Thoracic aorta (tissue), 2 donors: Measurements from ENCODE around the gene LRRIQ1. TPM values are rescaled to one million over a fixed set of nuclear protein-coding genes. Genes with fewer than 3 reads are reported as not detected.

Experiments used
- ATAC-seq: fragments of 150-250 bp; one replicate; pipeline ENCODE4 v1.8.0; 2017; ENCODE audit warnings: low read depth; ENCODE audit not compliant: insufficient number of reproducible peaks, low FRiP score
- DNase-seq: peaks from one replicate; pipeline ENCODE4 v3.0.0-alpha.2; 2020; ENCODE audit warnings: low spot score
- H3K27ac ChIP-seq, 2 donors: fragments of 200-600 bp; sonication (generic); 1 replicate in 1 of 2; 2 replicates in 1 of 2; pipeline ENCODE4 v1.5.1; 2016; ENCODE audit warnings: mild to moderate bottlenecking in 2 of 2, moderate library complexity in 2 of 2
- H3K27me3 ChIP-seq: fragments of 200-600 bp; sonication (generic); replicated peaks from 2 replicates; pipeline ENCODE4 v1.6.0; 2016; ENCODE audit warnings: mild to moderate bottlenecking; ENCODE audit not compliant: insufficient read depth
- H3K36me3 ChIP-seq: fragments of 200-600 bp; sonication (generic); one replicate; pipeline ENCODE4 v1.5.1; 2016
- H3K4me1 ChIP-seq, 2 donors: fragments of 200-600 bp; sonication (generic); 1 replicate in 1 of 2; 2 replicates in 1 of 2; pipeline versions ENCODE4 v1.5.1 to v1.6.0; 2016; ENCODE audit warnings: low read depth in 2 of 2, mild to moderate bottlenecking in 1 of 2; ENCODE audit not compliant: control insufficient read depth in 1 of 2
- H3K4me3 ChIP-seq: fragments of 200-600 bp; sonication (generic); 2 replicates; pipeline ENCODE4 v1.5.1; 2016; ENCODE audit warnings: mild to moderate bottlenecking
- H3K9me3 ChIP-seq: fragments of 200-600 bp; sonication (generic); 2 replicates; pipeline ENCODE4 v1.5.1; 2016
- total RNA-seq, 2 donors: library from RNA; depleted of rRNA; stranded (reverse); fragments of >200 nt; gene quantifications; one replicate each; pipeline versions ENCODE4 v1.1.0 to v1.2.3, GENCODE V29; 2016
- TF ChIP-seq, protein P1 (sequence below): fragments of 200-600 bp; sonication (generic); IDR thresholded peaks from one replicate; pipeline ENCODE4 v1.5.1; 2019; ENCODE audit warnings: antibody characterized with exemption

Gene LRRIQ1
- total RNA-seq, 2 donors from 2014 or later, result 0.42 TPM; not detected in 1

DNA sequence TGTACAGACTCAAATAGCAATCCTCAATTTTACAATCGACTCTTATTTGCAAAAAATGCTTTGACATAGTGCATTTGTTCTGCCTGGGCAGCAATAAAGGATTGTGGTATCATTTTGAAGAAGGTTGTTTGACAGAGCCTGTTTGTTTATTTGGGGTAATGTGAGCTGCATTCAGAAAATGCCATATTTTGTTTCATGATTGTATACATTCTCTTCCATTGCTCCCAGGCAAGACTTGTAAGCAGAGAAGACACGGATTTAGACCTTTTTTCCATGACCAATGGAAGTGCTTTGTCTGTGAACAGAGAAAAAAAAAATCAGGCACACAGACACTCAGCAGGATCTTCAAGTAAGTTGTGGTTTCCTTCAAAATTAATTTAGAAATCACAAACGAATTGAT, 208.4 kb downstream of the LRRIQ1 start:
- Histone ChIP-seq H3K36me3 (no peaks in the 10 kb centered on the region), H3K27ac (no peak overlapping the region), H3K4me3 (no peak overlapping the region), H3K27me3 (no peaks in the 10 kb centered on the region), H3K9me3 (no peaks in the 10 kb centered on the region), H3K4me1 (no peaks in the 10 kb centered on the region)
- DNase-seq (no peak), ATAC-seq (no peak)
- TF ChIP-seq, protein P1, sequence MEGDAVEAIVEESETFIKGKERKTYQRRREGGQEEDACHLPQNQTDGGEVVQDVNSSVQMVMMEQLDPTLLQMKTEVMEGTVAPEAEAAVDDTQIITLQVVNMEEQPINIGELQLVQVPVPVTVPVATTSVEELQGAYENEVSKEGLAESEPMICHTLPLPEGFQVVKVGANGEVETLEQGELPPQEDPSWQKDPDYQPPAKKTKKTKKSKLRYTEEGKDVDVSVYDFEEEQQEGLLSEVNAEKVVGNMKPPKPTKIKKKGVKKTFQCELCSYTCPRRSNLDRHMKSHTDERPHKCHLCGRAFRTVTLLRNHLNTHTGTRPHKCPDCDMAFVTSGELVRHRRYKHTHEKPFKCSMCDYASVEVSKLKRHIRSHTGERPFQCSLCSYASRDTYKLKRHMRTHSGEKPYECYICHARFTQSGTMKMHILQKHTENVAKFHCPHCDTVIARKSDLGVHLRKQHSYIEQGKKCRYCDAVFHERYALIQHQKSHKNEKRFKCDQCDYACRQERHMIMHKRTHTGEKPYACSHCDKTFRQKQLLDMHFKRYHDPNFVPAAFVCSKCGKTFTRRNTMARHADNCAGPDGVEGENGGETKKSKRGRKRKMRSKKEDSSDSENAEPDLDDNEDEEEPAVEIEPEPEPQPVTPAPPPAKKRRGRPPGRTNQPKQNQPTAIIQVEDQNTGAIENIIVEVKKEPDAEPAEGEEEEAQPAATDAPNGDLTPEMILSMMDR, result no peak

DNA sequence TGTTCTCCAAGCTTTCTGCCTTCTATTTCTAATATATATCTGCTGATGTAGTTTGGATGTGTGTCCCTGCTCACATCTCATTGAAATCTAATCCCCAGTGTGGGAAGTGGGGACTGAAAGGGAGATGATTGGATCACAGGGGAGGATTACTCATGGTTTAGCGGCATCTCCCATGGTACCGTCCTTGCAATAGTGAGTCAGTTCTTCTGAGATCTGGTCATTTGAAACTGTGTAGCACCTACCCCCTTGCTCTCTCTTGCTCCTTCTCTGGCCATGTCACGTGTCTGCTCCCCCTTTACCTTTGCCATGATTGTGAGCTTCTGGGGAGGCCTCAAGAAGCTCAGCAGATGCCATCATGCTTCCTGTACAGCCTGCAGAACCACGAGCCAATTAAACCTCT, 217.7 kb downstream of the LRRIQ1 start:
- ATAC-seq, result no peak
- Histone ChIP-seq H3K27me3 (no peaks in the 10 kb centered on the region), H3K36me3 (no peaks in the 10 kb centered on the region), H3K4me1 (no peaks in the 10 kb centered on the region), H3K9me3 (no peaks in the 10 kb centered on the region), H3K4me3 (no peak overlapping the region), H3K27ac (no peak overlapping the region)
- DNase-seq, result no peak
- TF ChIP-seq, protein P1, result no peak

DNA sequence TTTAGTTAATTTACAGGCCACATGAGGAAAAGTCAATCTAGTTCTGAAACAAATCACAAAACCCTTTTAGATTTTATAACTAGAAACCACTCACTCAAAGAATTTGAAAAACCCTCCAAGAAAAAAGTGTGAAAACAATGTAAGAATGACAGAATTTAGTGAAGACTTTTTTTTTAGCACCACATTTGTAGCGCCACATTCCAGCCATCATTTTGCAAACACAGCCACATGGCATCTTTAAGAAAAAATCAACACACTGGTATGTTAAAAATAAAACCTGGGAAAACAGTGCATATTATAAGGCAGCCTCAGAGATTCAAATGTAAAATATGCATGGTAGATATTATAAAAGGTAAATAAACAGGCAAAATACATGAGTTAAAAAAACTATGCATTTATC, 221.5 kb downstream of the LRRIQ1 start:
- TF ChIP-seq, protein P1, result no peak
- ATAC-seq, result no peak
- no peaks in the 10 kb centered on the region for H3K4me1 ChIP-seq
- no peak overlapping the region for H3K4me3 ChIP-seq
- no peaks in the 10 kb centered on the region for H3K27me3 ChIP-seq
- no peak overlapping the region for H3K27ac ChIP-seq
- no peaks in the 10 kb centered on the region for H3K36me3 ChIP-seq
- no peak for DNase-seq
- H3K9me3 ChIP-seq, result no peaks in the 10 kb centered on the region

DNA sequence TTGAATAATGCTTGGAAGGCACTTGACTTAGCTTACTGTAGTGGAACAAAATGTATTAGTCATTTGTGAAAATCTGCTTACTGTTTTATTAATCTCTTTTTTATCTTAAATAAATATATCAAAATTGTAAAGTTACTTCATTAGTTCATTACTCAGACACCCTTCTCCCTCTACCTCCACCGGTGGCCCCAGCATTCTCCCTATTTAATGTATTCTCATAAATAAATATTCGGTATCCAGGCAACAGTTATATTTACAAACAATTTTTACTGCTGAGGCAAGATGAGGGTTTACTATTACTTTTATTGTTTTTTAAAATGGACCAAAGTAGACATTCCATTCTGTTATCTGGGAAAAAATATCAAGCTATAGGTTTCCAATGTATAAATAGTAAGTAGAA, 224.3 kb downstream of the LRRIQ1 start:
- Histone ChIP-seq H3K27ac (no peak overlapping the region), H3K36me3 (no peaks in the 10 kb centered on the region), H3K9me3 (no peaks in the 10 kb centered on the region), H3K27me3 (no peaks in the 10 kb centered on the region), H3K4me1 (no peaks in the 10 kb centered on the region), H3K4me3 (no peak overlapping the region)
- TF ChIP-seq, protein P1, result no peak
- ATAC-seq, result no peak
- no peak for DNase-seq

DNA sequence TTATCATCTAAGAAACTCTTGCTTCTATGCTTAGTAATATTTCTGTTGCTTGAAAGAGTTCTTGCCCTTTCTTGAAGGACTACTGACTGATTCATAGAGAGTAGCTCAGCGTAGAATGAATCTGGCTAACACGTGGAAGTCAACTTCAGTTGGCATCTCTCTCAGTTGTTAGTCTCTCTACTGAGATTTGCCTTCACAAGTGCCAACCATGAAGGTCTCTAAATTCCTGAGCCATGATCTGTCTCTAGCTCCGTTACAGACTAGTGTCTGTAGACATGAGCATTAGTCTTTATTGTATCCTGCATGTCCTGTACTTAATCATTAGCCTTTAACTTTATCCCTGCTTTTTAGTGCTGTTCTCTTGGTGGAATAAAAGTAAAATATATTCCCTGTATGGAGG, 224.7 kb downstream of the LRRIQ1 start:
- ATAC-seq (no peak), DNase-seq (no peak)
- Histone ChIP-seq H3K27me3 (no peaks in the 10 kb centered on the region), H3K4me3 (no peak overlapping the region), H3K27ac (no peak overlapping the region), H3K4me1 (no peaks in the 10 kb centered on the region), H3K9me3 (no peaks in the 10 kb centered on the region), H3K36me3 (no peaks in the 10 kb centered on the region)
- TF ChIP-seq, protein P1, result no peak
